Endothelial cell of hepatic sinusoid (primary cell): ENCODE data around the gene APBB3.
"Not testable (repeated sequence)": the region's sequence is repeated elsewhere in the genome, so short reads cannot be mapped to it uniquely, and the experiment has no call there.

Experiments
- in situ Hi-C: cut with HindIII; loops from 2 replicates; pipeline ENCODE4 v1.10.0; 2017; ENCODE audit warnings: low sequenced_read_pairs

The APBB3 gene

GRCh38 chr5:140579188-140579747 is 14.9 kb upstream of the APBB3 start:
- in situ Hi-C loops, result not testable (repeated sequence)

- in situ Hi-C loops, result no loop called here
These were observed 12.4 kb upstream of the APBB3 start for GRCh38 chr5:140576776-140577201.

- in situ Hi-C loops, result no loop called here
These were observed 10.9 kb upstream of the APBB3 start for GRCh38 chr5:140575309-140575708.

GRCh38 chr5:140574165-140574564 is 9.8 kb upstream of the APBB3 start:
- in situ Hi-C loops, result no loop called here

- in situ Hi-C loops, result no loop called here
These were observed 9.3 kb upstream of the APBB3 start for GRCh38 chr5:140573683-140574082.

GRCh38 chr5:140571105-140571504 is 6.7 kb upstream of the APBB3 start:
- in situ Hi-C loops, result no loop called here

GRCh38 chr5:140570488-140570887 is 6.1 kb upstream of the APBB3 start:
- in situ Hi-C loops, result no loop called here

- in situ Hi-C loops, result no loop called here
These were observed 5.7 kb upstream of the APBB3 start for GRCh38 chr5:140570058-140570457.

- in situ Hi-C loops, result loop anchor here (5.0 kb wide), 1 partner anchor 88 kb away; no protein-coding TSS in a partner anchor
These were observed 4.8 kb upstream of the APBB3 start for GRCh38 chr5:140569197-140569596.

- in situ Hi-C loops, result loop anchor here (5.0 kb wide), 1 partner anchor 89 kb away; no protein-coding TSS in a partner anchor
These were observed 4.2 kb upstream of the APBB3 start for GRCh38 chr5:140568443-140569063.

GRCh38 chr5:140567871-140568270 is 3.5 kb upstream of the APBB3 start:
- in situ Hi-C loops, result loop anchor here (5.0 kb wide), 1 partner anchor 89 kb away; no protein-coding TSS in a partner anchor

GRCh38 chr5:140567136-140567818 is 2.9 kb upstream of the APBB3 start:
- in situ Hi-C loops, result loop anchor here (5.0 kb wide), 1 partner anchor 90 kb away; no protein-coding TSS in a partner anchor

GRCh38 chr5:140566665-140567064 is 2.3 kb upstream of the APBB3 start:
- in situ Hi-C loops, result loop anchor here (5.0 kb wide), 1 partner anchor 91 kb away; no protein-coding TSS in a partner anchor

GRCh38 chr5:140565780-140566095 is 1.3 kb upstream of the APBB3 start:
- in situ Hi-C loops, result loop anchor here (5.0 kb wide), 1 partner anchor 92 kb away; no protein-coding TSS in a partner anchor

GRCh38 chr5:140565024-140565779 is 804 bp upstream of the APBB3 start:
- in situ Hi-C loops, result loop anchor here (5.0 kb wide), 1 partner anchor 92 kb away; no protein-coding TSS in a partner anchor

GRCh38 chr5:140563596-140563995 is 802 bp downstream of the APBB3 start:
- in situ Hi-C loops, result no loop called here

- in situ Hi-C loops, result no loop called here
These were observed 2.5 kb downstream of the APBB3 start for GRCh38 chr5:140561753-140562523.

GRCh38 chr5:140560227-140560626 is 4.2 kb downstream of the APBB3 start:
- in situ Hi-C loops, result no loop called here

GRCh38 chr5:140558542-140558941 is 5.9 kb downstream of the APBB3 start:
- in situ Hi-C loops, result no loop called here

- in situ Hi-C loops, result no loop called here
These were observed 6.4 kb downstream of the APBB3 start for GRCh38 chr5:140557965-140558364.
